Thoracic aorta (tissue), 2 donors: ENCODE measurements around the gene KIRREL3. TPM values are rescaled to one million over a fixed set of nuclear protein-coding genes. Genes with fewer than 3 reads are reported as not detected.

Source experiments
- ATAC-seq: fragments of 150-250 bp; one replicate; pipeline ENCODE4 v1.8.0; 2017; ENCODE audit warnings: low read depth; ENCODE audit not compliant: insufficient number of reproducible peaks, low FRiP score
- DNase-seq: peaks from one replicate; pipeline ENCODE4 v3.0.0-alpha.2; 2020; ENCODE audit warnings: low spot score
- H3K27ac ChIP-seq, 2 donors: fragments of 200-600 bp; sonication (generic); 1 replicate in 1 of 2; 2 replicates in 1 of 2; pipeline ENCODE4 v1.5.1; 2016; ENCODE audit warnings: mild to moderate bottlenecking in 2 of 2, moderate library complexity in 2 of 2
- H3K27me3 ChIP-seq: fragments of 200-600 bp; sonication (generic); replicated peaks from 2 replicates; pipeline ENCODE4 v1.6.0; 2016; ENCODE audit warnings: mild to moderate bottlenecking; ENCODE audit not compliant: insufficient read depth
- H3K36me3 ChIP-seq: fragments of 200-600 bp; sonication (generic); one replicate; pipeline ENCODE4 v1.5.1; 2016
- H3K4me1 ChIP-seq, 2 donors: fragments of 200-600 bp; sonication (generic); 1 replicate in 1 of 2; 2 replicates in 1 of 2; pipeline versions ENCODE4 v1.5.1 to v1.6.0; 2016; ENCODE audit warnings: low read depth in 2 of 2, mild to moderate bottlenecking in 1 of 2; ENCODE audit not compliant: control insufficient read depth in 1 of 2
- H3K4me3 ChIP-seq: fragments of 200-600 bp; sonication (generic); 2 replicates; pipeline ENCODE4 v1.5.1; 2016; ENCODE audit warnings: mild to moderate bottlenecking
- H3K9me3 ChIP-seq: fragments of 200-600 bp; sonication (generic); 2 replicates; pipeline ENCODE4 v1.5.1; 2016
- total RNA-seq, 2 donors: library from RNA; depleted of rRNA; stranded (reverse); fragments of >200 nt; gene quantifications; one replicate each; pipeline versions ENCODE4 v1.1.0 to v1.2.3, GENCODE V29; 2016
- TF ChIP-seq, protein P1 (sequence below): fragments of 200-600 bp; sonication (generic); IDR thresholded peaks from one replicate; pipeline ENCODE4 v1.5.1; 2019; ENCODE audit warnings: antibody characterized with exemption

The KIRREL3 gene
- total RNA-seq, 2 donors from 2014 or later = not detected

GRCh38 chr11:126491092-126491491 is 509.5 kb downstream of the KIRREL3 start:
- TF ChIP-seq, protein P1, sequence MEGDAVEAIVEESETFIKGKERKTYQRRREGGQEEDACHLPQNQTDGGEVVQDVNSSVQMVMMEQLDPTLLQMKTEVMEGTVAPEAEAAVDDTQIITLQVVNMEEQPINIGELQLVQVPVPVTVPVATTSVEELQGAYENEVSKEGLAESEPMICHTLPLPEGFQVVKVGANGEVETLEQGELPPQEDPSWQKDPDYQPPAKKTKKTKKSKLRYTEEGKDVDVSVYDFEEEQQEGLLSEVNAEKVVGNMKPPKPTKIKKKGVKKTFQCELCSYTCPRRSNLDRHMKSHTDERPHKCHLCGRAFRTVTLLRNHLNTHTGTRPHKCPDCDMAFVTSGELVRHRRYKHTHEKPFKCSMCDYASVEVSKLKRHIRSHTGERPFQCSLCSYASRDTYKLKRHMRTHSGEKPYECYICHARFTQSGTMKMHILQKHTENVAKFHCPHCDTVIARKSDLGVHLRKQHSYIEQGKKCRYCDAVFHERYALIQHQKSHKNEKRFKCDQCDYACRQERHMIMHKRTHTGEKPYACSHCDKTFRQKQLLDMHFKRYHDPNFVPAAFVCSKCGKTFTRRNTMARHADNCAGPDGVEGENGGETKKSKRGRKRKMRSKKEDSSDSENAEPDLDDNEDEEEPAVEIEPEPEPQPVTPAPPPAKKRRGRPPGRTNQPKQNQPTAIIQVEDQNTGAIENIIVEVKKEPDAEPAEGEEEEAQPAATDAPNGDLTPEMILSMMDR = no peak

GRCh38 chr11:126489836-126490660 is 510.5 kb downstream of the KIRREL3 start:
- Histone ChIP-seq H3K27ac (no peak overlapping the region), H3K4me3 (no peak overlapping the region), H3K36me3 (no peaks in the 10 kb centered on the region), H3K9me3 (no peaks in the 10 kb centered on the region), H3K27me3 (no peaks in the 10 kb centered on the region), H3K4me1 (no peaks in the 10 kb centered on the region)
- TF ChIP-seq, protein P1 = no peak
- ATAC-seq = no peak
- no peak for DNase-seq

More at GRCh38 chr11:126491092-126491491, 509.5 kb downstream of the KIRREL3 start:
- Histone ChIP-seq H3K36me3 (no peaks in the 10 kb centered on the region), H3K9me3 (no peaks in the 10 kb centered on the region), H3K27ac (no peak overlapping the region), H3K27me3 (no peaks in the 10 kb centered on the region), H3K4me1 (no peaks in the 10 kb centered on the region), H3K4me3 (no peak overlapping the region)
- DNase-seq (no peak), ATAC-seq (no peak)

DNA sequence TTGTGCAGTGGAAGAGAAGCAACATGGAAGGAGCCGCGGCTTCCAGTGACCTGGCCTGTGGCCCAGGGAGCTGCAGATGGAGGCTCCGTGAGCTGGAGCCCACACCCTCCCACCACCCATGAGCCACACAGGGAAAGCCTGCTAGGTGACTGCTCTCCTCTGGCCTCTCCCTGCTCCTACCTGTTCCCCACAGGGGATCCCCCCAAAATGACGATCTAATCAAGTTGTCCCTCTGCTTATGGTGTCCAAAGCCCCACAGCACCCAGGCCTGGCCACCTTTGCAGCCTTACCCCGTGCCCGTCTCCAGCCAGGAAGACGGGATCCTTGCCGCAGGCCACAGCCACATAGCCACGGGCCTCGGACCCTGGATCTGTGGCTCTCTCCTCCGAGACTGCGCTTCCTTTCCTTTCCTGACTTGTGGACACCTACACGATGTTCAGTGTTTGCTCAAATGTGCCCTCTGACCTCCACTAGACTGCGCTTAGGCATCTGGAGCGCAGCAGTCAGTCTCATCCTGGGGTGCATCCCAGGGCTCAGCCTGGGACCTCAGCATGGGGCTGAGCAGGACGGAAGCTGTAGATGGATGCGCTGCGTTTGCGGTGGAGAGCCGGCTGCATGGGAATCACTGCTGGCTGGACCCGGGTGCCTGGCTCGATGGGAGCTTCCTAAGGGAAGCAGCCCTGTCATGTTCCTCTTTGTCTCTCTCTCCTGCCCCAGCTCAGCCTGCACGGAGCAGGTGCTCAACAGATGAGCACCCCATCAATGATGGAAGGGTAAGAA is 511.8 kb downstream of the KIRREL3 start:
- H3K4me3 ChIP-seq = no peak overlapping the region
- H3K9me3 ChIP-seq = no peaks in the 10 kb centered on the region
- no peak overlapping the region for H3K27ac ChIP-seq
- DNase-seq = no peak
- no peak for ATAC-seq
- H3K27me3 ChIP-seq = no peaks in the 10 kb centered on the region
- H3K4me1 ChIP-seq = no peaks in the 10 kb centered on the region
- TF ChIP-seq, protein P1 = no peak
- no peaks in the 10 kb centered on the region for H3K36me3 ChIP-seq

GRCh38 chr11:126487711-126488110 is 512.9 kb downstream of the KIRREL3 start:
- no peaks in the 10 kb centered on the region for H3K36me3 ChIP-seq
- H3K27me3 ChIP-seq = no peaks in the 10 kb centered on the region
- H3K9me3 ChIP-seq = no peaks in the 10 kb centered on the region
- ATAC-seq = no peak
- DNase-seq = no peak
- TF ChIP-seq, protein P1 = no peak
- no peak overlapping the region for H3K27ac ChIP-seq
- H3K4me3 ChIP-seq = no peak overlapping the region
- H3K4me1 ChIP-seq = no peaks in the 10 kb centered on the region

GRCh38 chr11:126485986-126486635 is 514.5 kb downstream of the KIRREL3 start:
- no peak for ATAC-seq
- TF ChIP-seq, protein P1 = no peak
- H3K36me3 ChIP-seq = no peaks in the 10 kb centered on the region
- no peaks in the 10 kb centered on the region for H3K4me1 ChIP-seq
- no peak overlapping the region for H3K4me3 ChIP-seq
- H3K27me3 ChIP-seq = no peaks in the 10 kb centered on the region
- H3K27ac ChIP-seq = no peak overlapping the region
- H3K9me3 ChIP-seq = no peaks in the 10 kb centered on the region
- DNase-seq = no peak
